H54 (cell line): ENCODE results near the gene HMOX2.
A peak's percentile ranks its signal among the peaks of the same experiment; 100 is the strongest.

Source experiments
- DNase-seq: peaks from one replicate; pipeline ENCODE4 v3.0.0; 2011; ENCODE audit warnings: low spot score, mixed read lengths; ENCODE audit not compliant: insufficient read length
- FAIRE-seq: peaks from 3 replicates; lab custom pipeline; 2011; peaks lifted over from hg19 to GRCh38; lab: Jason Lieb, UNC
- POLR2A ChIP-seq: IDR thresholded peaks from 2 replicates; pipeline ENCODE4 v1.6.1; 2011; ENCODE audit warnings: low read depth, mild to moderate bottlenecking, low read length

The HMOX2 gene

GRCh38 chr16:4452674-4453073 lies 23.5 kb upstream of the HMOX2 start:
- no peak for TF ChIP-seq POLR2A
- no peak for FAIRE-seq
- DNase-seq, result no peak

GRCh38 chr16:4454623-4455022 lies 21.6 kb upstream of the HMOX2 start:
- FAIRE-seq (no peak), DNase-seq (no peak)
- no peak for TF ChIP-seq POLR2A

GRCh38 chr16:4455081-4455480 lies 21.1 kb upstream of the HMOX2 start:
- no peak for TF ChIP-seq POLR2A
- DNase-seq, result no peak
- no peak for FAIRE-seq

GRCh38 chr16:4455951-4456350 lies 20.2 kb upstream of the HMOX2 start:
- DNase-seq (no peak), FAIRE-seq (no peak)
- TF ChIP-seq POLR2A, result no peak

- DNase-seq, result no peak
- no peak for FAIRE-seq
- TF ChIP-seq POLR2A, result no peak
These were observed 15.3 kb upstream of the HMOX2 start for GRCh38 chr16:4460936-4461249.

- no peak for FAIRE-seq
- DNase-seq, result no peak
- no peak for TF ChIP-seq POLR2A
These were observed 14.7 kb upstream of the HMOX2 start for GRCh38 chr16:4461250-4462085.

- TF ChIP-seq POLR2A, result no peak
- no peak for FAIRE-seq
- DNase-seq, result peak; percentile 35
These were observed 12.6 kb upstream of the HMOX2 start for GRCh38 chr16:4463522-4464163.

- FAIRE-seq, result no peak
- no peak for DNase-seq
- no peak for TF ChIP-seq POLR2A
These were observed 10.0 kb upstream of the HMOX2 start for GRCh38 chr16:4465977-4466779.

GRCh38 chr16:4467916-4468315 lies 8.3 kb upstream of the HMOX2 start:
- FAIRE-seq (no peak), DNase-seq (no peak)
- no peak for TF ChIP-seq POLR2A

- DNase-seq (no peak), FAIRE-seq (no peak)
- no peak for TF ChIP-seq POLR2A
These were observed 7.2 kb upstream of the HMOX2 start for GRCh38 chr16:4468972-4469371.

GRCh38 chr16:4471869-4472268 lies 4.3 kb upstream of the HMOX2 start:
- no peak for TF ChIP-seq POLR2A
- DNase-seq, result no peak
- no peak for FAIRE-seq

- DNase-seq (no peak), FAIRE-seq (no peak)
- no peak for TF ChIP-seq POLR2A
These were observed 3.3 kb upstream of the HMOX2 start for GRCh38 chr16:4472880-4473279.

- FAIRE-seq (no peak), DNase-seq (no peak)
- TF ChIP-seq POLR2A, result peak; percentile 51
These were observed 1.8 kb upstream of the HMOX2 start, which contains the start of gene NMRAL1 for GRCh38 chr16:4474192-4474961. TSS of gene NMRAL1 (minus strand) at chr16:4474625. CDS start at chr16:4474132, 493 bp downstream.
